HG03342 (cell line): ENCODE results near the gene SEC61A1.

Experiments
- ATAC-seq: cut with Tn5 transposase; IDR thresholded peaks from one replicate; pipeline ENCODE4 v1.9.1; 2021; ENCODE audit warnings: mild to moderate bottlenecking, moderate library complexity; ENCODE audit not compliant: unreplicated experiment

Gene SEC61A1

GRCh38 chr3:128077202-128077624, 25.0 kb downstream of the SEC61A1 start:
- ATAC-seq: no peak

GRCh38 chr3:128077665-128078064, 25.4 kb downstream of the SEC61A1 start:
- ATAC-seq: no peak

- ATAC-seq: no peak
Measured at GRCh38 chr3:128078322-128078721, 26.1 kb downstream of the SEC61A1 start.

- no peak for ATAC-seq
Measured at GRCh38 chr3:128078875-128079274, 26.6 kb downstream of the SEC61A1 start.

GRCh38 chr3:128079823-128080222, 27.6 kb downstream of the SEC61A1 start:
- no peak for ATAC-seq

- ATAC-seq: no peak
Measured at GRCh38 chr3:128080323-128081080, 28.3 kb downstream of the SEC61A1 start.

GRCh38 chr3:128081226-128081625, 29.0 kb downstream of the SEC61A1 start:
- no peak for ATAC-seq

GRCh38 chr3:128081846-128082245, 29.6 kb downstream of the SEC61A1 start:
- ATAC-seq: no peak

GRCh38 chr3:128082546-128082945, 30.3 kb downstream of the SEC61A1 start:
- ATAC-seq: no peak

GRCh38 chr3:128083396-128083795, 31.2 kb downstream of the SEC61A1 start:
- no peak for ATAC-seq

GRCh38 chr3:128083980-128084674, 31.9 kb downstream of the SEC61A1 start:
- no peak for ATAC-seq

- ATAC-seq: no peak
Measured at GRCh38 chr3:128084675-128085021, 32.4 kb downstream of the SEC61A1 start.

GRCh38 chr3:128089135-128089534, 36.9 kb downstream of the SEC61A1 start:
- no peak for ATAC-seq

- no peak for ATAC-seq
Measured at GRCh38 chr3:128091586-128091985, 39.3 kb downstream of the SEC61A1 start.

GRCh38 chr3:128094295-128095151, 42.3 kb downstream of the SEC61A1 start:
- no peak for ATAC-seq

- ATAC-seq: peak; percentile 84
Measured at GRCh38 chr3:128095222-128095703, 43.0 kb downstream of the SEC61A1 start.

- no peak for ATAC-seq
Measured at GRCh38 chr3:128098234-128098633, 46.0 kb downstream of the SEC61A1 start.

- no peak for ATAC-seq
Measured at GRCh38 chr3:128100161-128100560, 47.9 kb downstream of the SEC61A1 start.

- no peak for ATAC-seq
Measured at GRCh38 chr3:128100638-128101037, 48.4 kb downstream of the SEC61A1 start.

- no peak for ATAC-seq
Measured at GRCh38 chr3:128103136-128103676, 51.0 kb downstream of the SEC61A1 start.

GRCh38 chr3:128107834-128108233, 55.6 kb downstream of the SEC61A1 start:
- no peak for ATAC-seq
